Measurements from ENCODE around the gene PLXNA4.

Gene PLXNA4

DNA sequence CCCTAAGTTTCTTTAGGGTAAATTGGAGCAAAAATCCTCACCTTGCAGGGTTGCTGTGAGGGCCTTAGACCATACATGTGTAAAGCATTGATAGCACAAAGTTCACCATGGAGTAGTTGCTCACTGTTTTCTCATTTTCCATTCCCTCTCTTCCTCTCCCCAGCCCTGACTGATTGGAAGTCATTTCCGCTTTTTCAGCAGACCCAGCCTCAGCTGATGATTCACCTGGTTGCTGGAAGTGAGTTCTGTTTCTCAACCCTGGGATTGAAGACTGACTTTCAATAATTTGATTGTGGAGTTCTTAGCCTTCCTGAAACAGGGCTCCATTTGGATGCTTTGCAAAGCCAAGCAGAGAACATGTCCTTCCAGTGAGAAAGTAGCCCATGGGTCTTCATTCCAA lies 107.0 kb downstream of the PLXNA4 start:
- Histone ChIP-seq H3K27me3 (ENCODE audit: control insufficient read depth in 1 of 2, insufficient read depth in 1 of 2, low read length in 2 of 2) (peaks cover 0 to 10% of the 10 kb centered on the region in 2 experiments), H2BK5ac (ENCODE audit: low read depth, low read length, poor library complexity, severe bottlenecking) (no peak overlapping the region), H2AFZ (ENCODE audit: low read depth, low read length) (no peak overlapping the region), H3K9me3 (ENCODE audit: control insufficient read depth, low read length) (no peaks in the 10 kb centered on the region), H4K8ac (ENCODE audit: low read length) (no peak overlapping the region), H2BK12ac (ENCODE audit: low read length in 2 of 2) (no peak overlapping the region), H3K27ac (ENCODE audit: low read length, poor library complexity, severe bottlenecking) (no peak overlapping the region), H3K9ac (ENCODE audit: low read length) (no peak overlapping the region), H3K4me3 (ENCODE audit: insufficient read depth in 1 of 2, low read depth in 1 of 2, low read length in 2 of 2) (no peak overlapping the region), H3K23ac (ENCODE audit: low read length in 2 of 2) (no peak overlapping the region), H4K91ac (ENCODE audit: low read length) (no peak overlapping the region), H2BK120ac (ENCODE audit: low read depth, low read length) (no peak overlapping the region), H3K4me2 (ENCODE audit: low read length, poor library complexity, severe bottlenecking) (no peak overlapping the region), H3K4ac (ENCODE audit: low read depth in 1 of 2, low read length in 2 of 2) (no peak overlapping the region), H3K14ac (ENCODE audit: low read length in 2 of 2) (no peak overlapping the region), H2AK5ac (ENCODE audit: low read length, severe bottlenecking) (no peak overlapping the region), H3K36me3 (ENCODE audit: control insufficient read depth in 1 of 2, insufficient read depth in 2 of 2, low read depth in 1 of 2, low read length in 2 of 2) (peaks cover 0 to 9% of the 10 kb centered on the region in 2 experiments), H3K4me1 (ENCODE audit: control insufficient read depth, insufficient read depth, low read depth, low read length) (no peaks in the 10 kb centered on the region), H2BK15ac (ENCODE audit: low read depth, poor library complexity, severe bottlenecking) (no peak overlapping the region), H3K79me1 (replicated peaks; ENCODE audit: low read length, poor library complexity, severe bottlenecking) (no peaks in the 10 kb centered on the region), H3K18ac (ENCODE audit: low read depth in 1 of 2, low read length in 2 of 2) (no peak overlapping the region)
- WGBS = no CpG with 5 or more reads among the region's 1 CpG
- no peak for DNase-seq

DNA sequence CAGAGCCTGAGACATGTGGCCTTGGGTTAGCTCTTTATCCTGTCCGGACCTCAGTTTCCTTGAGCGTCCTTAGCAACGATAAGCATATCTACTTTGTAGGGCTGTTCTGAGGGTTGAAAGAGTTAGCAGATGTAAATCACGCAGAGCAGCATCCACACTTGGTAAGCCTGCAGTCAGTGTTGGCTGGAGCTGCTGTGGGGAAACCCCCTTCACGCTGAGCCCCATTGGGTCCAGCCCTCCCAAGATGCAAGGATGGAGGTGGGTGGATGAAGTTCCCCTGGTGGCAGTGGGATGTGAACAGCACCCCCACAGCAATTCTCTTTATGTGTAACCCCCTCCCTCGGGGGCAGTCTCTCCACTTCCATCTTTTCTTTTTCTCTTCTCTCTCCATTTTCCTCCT lies 109.9 kb downstream of the PLXNA4 start:
- no peak for DNase-seq
- Histone ChIP-seq H3K4me2 (ENCODE audit: low read length, poor library complexity, severe bottlenecking) (no peak overlapping the region), H3K79me1 (replicated peaks; ENCODE audit: low read length, poor library complexity, severe bottlenecking) (no peaks in the 10 kb centered on the region), H3K4me1 (ENCODE audit: control insufficient read depth, insufficient read depth, low read depth, low read length) (no peaks in the 10 kb centered on the region), H3K27me3 (ENCODE audit: control insufficient read depth in 1 of 2, insufficient read depth in 1 of 2, low read length in 2 of 2) (peaks cover 0 to 6% of the 10 kb centered on the region in 2 experiments), H3K14ac (ENCODE audit: low read length in 2 of 2) (no peak overlapping the region), H3K23ac (ENCODE audit: low read length in 2 of 2) (no peak overlapping the region), H3K4ac (ENCODE audit: low read depth in 1 of 2, low read length in 2 of 2) (no peak overlapping the region), H2BK120ac (ENCODE audit: low read depth, low read length) (no peak overlapping the region), H4K91ac (ENCODE audit: low read length) (no peak overlapping the region), H3K18ac (ENCODE audit: low read depth in 1 of 2, low read length in 2 of 2) (no peak overlapping the region), H3K9me3 (ENCODE audit: control insufficient read depth, low read length) (no peaks in the 10 kb centered on the region), H3K9ac (ENCODE audit: low read length) (no peak overlapping the region), H2AFZ (ENCODE audit: low read depth, low read length) (no peak overlapping the region), H2BK5ac (ENCODE audit: low read depth, low read length, poor library complexity, severe bottlenecking) (no peak overlapping the region), H3K27ac (ENCODE audit: low read length, poor library complexity, severe bottlenecking) (no peak overlapping the region), H3K4me3 (ENCODE audit: insufficient read depth in 1 of 2, low read depth in 1 of 2, low read length in 2 of 2) (no peak overlapping the region), H4K8ac (ENCODE audit: low read length) (no peak overlapping the region), H2BK12ac (ENCODE audit: low read length in 2 of 2) (no peak overlapping the region), H2AK5ac (ENCODE audit: low read length, severe bottlenecking) (no peak overlapping the region), H3K36me3 (ENCODE audit: control insufficient read depth in 1 of 2, insufficient read depth in 2 of 2, low read depth in 1 of 2, low read length in 2 of 2) (peaks cover 0 to 9% of the 10 kb centered on the region in 2 experiments), H2BK15ac (ENCODE audit: low read depth, poor library complexity, severe bottlenecking) (no peak overlapping the region)
- 90% methylated on average over 6 of the region's 6 CpGs for WGBS

DNA sequence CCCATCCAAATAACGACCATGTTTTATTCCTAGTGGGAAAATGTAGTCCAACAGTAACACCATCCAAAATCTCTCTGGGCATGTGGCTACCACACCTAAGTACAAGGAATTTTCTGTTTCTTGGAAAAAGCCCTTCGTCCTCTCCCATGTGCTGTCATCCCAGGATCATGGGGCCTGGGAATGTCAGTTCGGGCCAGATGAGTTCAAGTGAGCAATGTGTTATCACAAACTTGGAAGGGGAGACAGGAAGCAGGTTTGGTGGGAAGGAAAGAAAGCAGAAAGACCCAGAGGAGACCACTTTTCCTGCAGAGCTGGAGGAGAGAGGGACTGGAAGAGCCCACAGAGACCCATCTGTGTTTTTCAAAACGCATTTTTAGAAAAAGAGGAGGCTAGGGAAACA lies 110.8 kb downstream of the PLXNA4 start:
- Histone ChIP-seq H3K23ac (ENCODE audit: low read length in 2 of 2) (no peak overlapping the region), H3K4me1 (ENCODE audit: control insufficient read depth, insufficient read depth, low read depth, low read length) (no peaks in the 10 kb centered on the region), H3K27me3 (ENCODE audit: control insufficient read depth in 1 of 2, insufficient read depth in 1 of 2, low read length in 2 of 2) (peaks cover 0 to 6% of the 10 kb centered on the region in 2 experiments), H3K9me3 (ENCODE audit: control insufficient read depth, low read length) (no peaks in the 10 kb centered on the region), H2BK120ac (ENCODE audit: low read depth, low read length) (no peak overlapping the region), H3K18ac (ENCODE audit: low read depth in 1 of 2, low read length in 2 of 2) (no peak overlapping the region), H4K8ac (ENCODE audit: low read length) (no peak overlapping the region), H4K91ac (ENCODE audit: low read length) (no peak overlapping the region), H3K27ac (ENCODE audit: low read length, poor library complexity, severe bottlenecking) (no peak overlapping the region), H3K4me2 (ENCODE audit: low read length, poor library complexity, severe bottlenecking) (no peak overlapping the region), H3K4me3 (ENCODE audit: insufficient read depth in 1 of 2, low read depth in 1 of 2, low read length in 2 of 2) (no peak overlapping the region), H2BK5ac (ENCODE audit: low read depth, low read length, poor library complexity, severe bottlenecking) (no peak overlapping the region), H3K36me3 (ENCODE audit: control insufficient read depth in 1 of 2, insufficient read depth in 2 of 2, low read depth in 1 of 2, low read length in 2 of 2) (peaks cover 0 to 7% of the 10 kb centered on the region in 2 experiments), H2BK15ac (ENCODE audit: low read depth, poor library complexity, severe bottlenecking) (no peak overlapping the region), H3K4ac (ENCODE audit: low read depth in 1 of 2, low read length in 2 of 2) (no peak overlapping the region), H2AK5ac (ENCODE audit: low read length, severe bottlenecking) (no peak overlapping the region), H2AFZ (ENCODE audit: low read depth, low read length) (no peak overlapping the region), H2BK12ac (ENCODE audit: low read length in 2 of 2) (no peak overlapping the region), H3K14ac (ENCODE audit: low read length in 2 of 2) (no peak overlapping the region), H3K9ac (ENCODE audit: low read length) (no peak overlapping the region), H3K79me1 (replicated peaks; ENCODE audit: low read length, poor library complexity, severe bottlenecking) (no peaks in the 10 kb centered on the region)
- WGBS = 79% methylated on average over 4 of the region's 4 CpGs
- DNase-seq = no peak

DNA sequence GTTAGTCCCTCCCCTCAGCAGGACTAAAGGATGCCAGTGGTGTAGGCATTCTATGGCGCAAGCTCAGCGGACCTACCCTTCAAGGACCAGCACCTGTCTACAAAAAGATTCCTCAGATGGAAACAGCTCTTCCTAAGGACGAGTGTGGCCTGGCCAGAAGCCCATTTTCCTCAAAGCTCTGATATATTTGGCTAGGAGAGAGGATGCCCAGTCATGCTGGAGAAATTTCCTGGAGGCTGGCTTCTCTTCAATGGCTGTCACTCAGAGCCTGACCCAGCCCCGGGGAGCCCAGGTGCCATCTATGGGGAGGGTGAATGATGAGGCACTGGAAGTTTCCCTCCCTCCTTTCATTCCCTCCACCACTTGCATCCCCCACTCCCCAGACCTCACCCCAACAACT lies 111.5 kb downstream of the PLXNA4 start:
- Histone ChIP-seq H3K27me3 (ENCODE audit: control insufficient read depth in 1 of 2, insufficient read depth in 1 of 2, low read length in 2 of 2) (peaks cover 0 to 6% of the 10 kb centered on the region in 2 experiments), H4K91ac (ENCODE audit: low read length) (no peak overlapping the region), H3K9me3 (ENCODE audit: control insufficient read depth, low read length) (no peaks in the 10 kb centered on the region), H3K27ac (ENCODE audit: low read length, poor library complexity, severe bottlenecking) (no peak overlapping the region), H3K4me1 (ENCODE audit: control insufficient read depth, insufficient read depth, low read depth, low read length) (no peaks in the 10 kb centered on the region), H4K8ac (ENCODE audit: low read length) (no peak overlapping the region), H2BK15ac (ENCODE audit: low read depth, poor library complexity, severe bottlenecking) (no peak overlapping the region), H3K4ac (ENCODE audit: low read depth in 1 of 2, low read length in 2 of 2) (no peak overlapping the region), H3K9ac (ENCODE audit: low read length) (no peak overlapping the region), H2AK5ac (ENCODE audit: low read length, severe bottlenecking) (no peak overlapping the region), H2BK120ac (ENCODE audit: low read depth, low read length) (no peak overlapping the region), H2BK12ac (ENCODE audit: low read length in 2 of 2) (no peak overlapping the region), H3K18ac (ENCODE audit: low read depth in 1 of 2, low read length in 2 of 2) (no peak overlapping the region), H2AFZ (ENCODE audit: low read depth, low read length) (no peak overlapping the region), H3K36me3 (ENCODE audit: control insufficient read depth in 1 of 2, insufficient read depth in 2 of 2, low read depth in 1 of 2, low read length in 2 of 2) (peaks cover 0 to 7% of the 10 kb centered on the region in 2 experiments), H3K23ac (ENCODE audit: low read length in 2 of 2) (no peak overlapping the region), H3K14ac (ENCODE audit: low read length in 2 of 2) (no peak overlapping the region), H3K4me2 (ENCODE audit: low read length, poor library complexity, severe bottlenecking) (no peak overlapping the region), H3K79me1 (replicated peaks; ENCODE audit: low read length, poor library complexity, severe bottlenecking) (no peaks in the 10 kb centered on the region), H3K4me3 (ENCODE audit: insufficient read depth in 1 of 2, low read depth in 1 of 2, low read length in 2 of 2) (no peak overlapping the region), H2BK5ac (ENCODE audit: low read depth, low read length, poor library complexity, severe bottlenecking) (no peak overlapping the region)
- 54% methylated on average over 2 of the region's 4 CpGs for WGBS
- no peak for DNase-seq
